ENCODE measurements around the gene LHFPL6.

The LHFPL6 gene

DNA sequence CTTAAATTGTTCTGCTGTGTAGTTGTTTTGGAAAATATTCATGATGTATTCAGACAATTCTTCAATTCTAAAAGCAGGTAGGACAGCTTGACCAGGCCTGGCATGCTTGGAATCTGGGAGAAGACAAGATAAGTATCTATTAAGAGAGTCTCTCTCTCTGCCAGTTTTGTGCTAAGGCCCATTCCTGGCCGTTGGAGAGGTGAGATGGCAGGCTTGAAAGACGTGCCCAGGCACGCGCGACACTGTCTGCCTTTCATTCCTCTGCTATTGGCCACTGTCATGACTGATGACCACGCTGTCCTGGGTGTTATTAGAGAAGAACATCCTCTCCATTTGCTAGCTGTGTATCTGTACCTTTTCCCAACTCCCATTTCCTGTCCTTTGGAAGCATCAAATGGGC, 90.3 kb downstream of the LHFPL6 start:
- DNase-seq (ENCODE audit: low spot score) = no peak

DNA sequence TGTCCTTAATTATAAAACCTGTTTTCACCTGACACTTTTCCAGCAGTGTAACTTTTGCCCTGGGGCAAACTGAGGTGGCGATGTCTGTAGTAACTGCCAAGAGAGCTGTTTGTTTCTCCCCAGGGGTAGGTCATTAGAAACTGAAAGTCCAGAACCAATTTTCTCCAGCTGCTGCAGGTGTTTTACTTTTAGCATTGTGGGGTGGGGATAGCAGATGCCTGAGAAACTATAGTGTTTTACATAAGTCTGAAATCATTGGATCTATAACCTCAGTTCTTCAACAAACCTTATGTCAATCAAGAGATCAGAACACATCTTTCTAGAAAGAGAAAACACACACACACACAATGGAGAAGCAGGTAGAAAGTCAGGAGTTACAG, 92.7 kb downstream of the LHFPL6 start:
- no peak for DNase-seq (ENCODE audit: low spot score)

DNA sequence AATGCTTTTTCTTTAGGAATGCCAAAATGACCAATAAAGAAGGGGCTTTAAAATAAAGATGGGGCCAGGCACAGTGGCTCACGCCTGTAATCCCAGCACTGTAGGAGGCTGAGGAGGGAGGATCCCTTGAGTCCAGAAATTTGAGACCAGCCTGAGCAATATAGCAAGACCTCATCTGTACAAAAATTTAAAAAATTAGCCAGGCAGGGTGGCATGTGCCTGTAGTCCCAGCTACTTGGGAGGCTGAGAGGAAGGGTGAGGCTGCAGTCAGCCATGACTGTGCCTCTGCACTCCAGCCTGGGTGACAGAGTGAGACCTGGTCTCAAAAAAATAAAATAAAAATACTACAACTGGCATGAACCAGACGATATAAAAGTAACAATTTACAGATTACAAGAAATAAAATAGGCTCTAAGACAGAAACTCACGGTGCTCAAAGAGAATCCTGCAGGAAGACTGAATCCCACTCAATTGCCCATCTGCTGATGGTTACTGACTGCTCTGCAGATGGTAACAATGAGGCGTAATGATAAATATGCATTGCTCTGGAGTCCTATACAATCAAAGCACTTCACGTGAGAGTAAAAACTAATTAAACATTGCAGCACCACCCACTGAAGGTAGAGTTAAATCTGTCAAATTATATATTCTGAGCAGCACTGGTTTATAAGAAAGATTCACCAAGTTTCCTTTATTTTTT, 93.2 kb downstream of the LHFPL6 start:
- no peak for DNase-seq (ENCODE audit: low spot score)

- no peak for DNase-seq (ENCODE audit: low spot score)
These were observed 96.2 kb downstream of the LHFPL6 start for GRCh38 chr13:39506559-39507390.

DNA sequence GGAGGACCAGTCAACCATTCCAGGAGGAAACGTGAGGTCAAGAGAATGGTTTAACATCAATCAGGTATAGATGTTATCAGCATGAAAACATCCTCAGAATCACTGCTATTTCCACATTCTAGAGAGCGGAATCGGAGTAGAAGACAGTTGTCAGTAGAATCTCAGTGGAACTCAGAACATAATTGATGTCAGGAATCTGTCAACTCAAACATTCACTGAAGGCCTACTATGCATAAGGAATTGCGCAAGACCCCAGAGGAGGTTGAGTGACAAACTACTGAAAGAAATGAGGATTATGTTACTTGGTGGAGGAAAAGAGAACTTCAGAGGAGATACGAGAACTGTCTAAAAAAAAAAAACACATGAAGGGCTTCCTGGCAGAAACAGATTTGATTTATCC, 97.8 kb downstream of the LHFPL6 start:
- no peak for DNase-seq (ENCODE audit: low spot score)

GRCh38 chr13:39503048-39503447, 99.9 kb downstream of the LHFPL6 start:
- DNase-seq (ENCODE audit: low spot score) = no peak

- no peak for DNase-seq (ENCODE audit: low spot score)
These were observed 101.2 kb downstream of the LHFPL6 start for GRCh38 chr13:39501702-39502324.

DNA sequence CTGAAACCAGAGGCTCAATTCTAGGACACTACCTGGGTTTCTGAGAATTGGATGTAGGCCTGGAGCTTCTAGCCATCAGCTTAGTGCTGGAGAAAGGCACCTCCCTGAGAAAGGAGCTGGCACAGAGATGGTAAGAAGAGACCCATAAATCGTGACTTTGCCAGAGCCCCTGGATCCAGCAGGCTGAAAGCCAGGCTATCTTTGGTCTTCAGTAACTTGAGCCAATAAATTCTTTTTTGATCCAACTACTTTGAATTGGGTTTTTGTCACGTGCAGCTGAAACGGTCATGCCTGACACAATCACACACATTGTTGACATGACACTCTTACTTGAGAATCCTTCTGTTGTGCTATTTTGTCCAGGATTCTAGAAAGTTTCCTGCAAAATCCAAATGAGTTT, 103.4 kb downstream of the LHFPL6 start:
- DNase-seq (ENCODE audit: low spot score) = no peak

GRCh38 chr13:39498471-39499114, 104.4 kb downstream of the LHFPL6 start:
- DNase-seq (ENCODE audit: low spot score) = no peak

GRCh38 chr13:39496506-39496905, 106.5 kb downstream of the LHFPL6 start:
- no peak for DNase-seq (ENCODE audit: low spot score)

GRCh38 chr13:39494633-39495032, 108.4 kb downstream of the LHFPL6 start:
- DNase-seq (ENCODE audit: low spot score) = no peak

- DNase-seq (ENCODE audit: low spot score) = no peak
These were observed 109.0 kb downstream of the LHFPL6 start for GRCh38 chr13:39494006-39494405.

DNA sequence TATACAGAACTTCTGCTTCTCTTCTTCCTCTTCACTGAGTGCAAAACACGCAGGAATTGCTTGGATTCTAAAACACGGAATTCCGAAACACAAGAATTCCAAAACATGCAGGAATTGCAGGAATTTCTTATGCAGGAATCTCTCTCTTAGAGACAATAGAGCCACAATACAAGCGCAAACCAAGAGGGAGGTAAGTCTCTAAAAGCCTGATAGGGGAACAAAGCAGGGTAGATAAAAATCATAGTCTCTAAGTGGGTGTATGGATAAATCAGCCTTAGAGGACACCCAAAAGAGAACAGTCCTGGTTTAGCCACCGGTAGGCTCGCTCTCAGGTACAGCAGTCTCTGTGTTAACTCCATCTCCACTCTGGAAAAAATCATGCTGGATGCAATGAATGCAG, 112.9 kb downstream of the LHFPL6 start:
- DNase-seq (ENCODE audit: low spot score) = no peak

GRCh38 chr13:39486758-39487157, 116.2 kb downstream of the LHFPL6 start:
- no peak for DNase-seq (ENCODE audit: low spot score)

DNA sequence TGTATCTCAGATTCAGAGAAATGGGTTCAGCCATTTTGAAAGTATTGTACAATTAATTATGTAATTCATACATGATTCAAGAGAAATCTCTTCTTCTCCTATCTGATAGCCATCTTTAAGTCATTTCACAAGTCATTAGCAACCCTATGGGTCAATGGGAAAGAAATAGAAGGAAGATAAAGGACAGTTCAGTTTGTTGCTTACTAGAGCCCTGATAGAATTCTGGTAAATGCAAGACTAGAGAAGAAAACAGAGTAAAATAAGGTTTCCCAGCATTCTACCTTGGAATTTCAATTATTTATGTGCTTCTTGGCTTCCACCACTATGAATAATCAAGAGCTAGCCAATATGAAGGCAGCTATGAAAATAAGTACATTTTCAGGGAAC, 117.7 kb downstream of the LHFPL6 start:
- DNase-seq (ENCODE audit: low spot score) = no peak

GRCh38 chr13:39484506-39485313, 118.3 kb downstream of the LHFPL6 start:
- no peak for DNase-seq (ENCODE audit: low spot score)

- no peak for DNase-seq (ENCODE audit: low spot score)
These were observed 119.7 kb downstream of the LHFPL6 start for GRCh38 chr13:39483326-39483725.

- DNase-seq (ENCODE audit: low spot score) = no peak
These were observed 121.5 kb downstream of the LHFPL6 start for GRCh38 chr13:39481491-39481890.

DNA sequence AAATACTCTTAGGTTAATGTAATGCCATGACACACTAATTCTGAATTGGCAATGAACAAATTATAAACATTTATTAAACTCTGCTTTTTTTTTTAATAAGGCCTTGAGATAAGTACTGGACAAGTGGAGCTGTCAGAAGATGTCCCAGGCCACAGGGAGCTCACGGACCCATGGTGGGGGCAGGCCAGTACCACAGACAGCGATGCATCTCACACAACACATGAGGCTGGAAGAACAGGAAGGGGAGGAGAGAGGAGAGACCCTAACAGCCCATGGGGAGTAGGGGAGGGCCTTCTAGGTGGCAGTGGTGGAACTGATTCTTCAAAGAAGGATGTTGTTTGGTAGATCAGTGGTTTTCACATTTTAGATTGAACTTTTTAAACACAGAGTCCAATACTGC, 128.4 kb downstream of the LHFPL6 start:
- DNase-seq (ENCODE audit: low spot score) = no peak

DNA sequence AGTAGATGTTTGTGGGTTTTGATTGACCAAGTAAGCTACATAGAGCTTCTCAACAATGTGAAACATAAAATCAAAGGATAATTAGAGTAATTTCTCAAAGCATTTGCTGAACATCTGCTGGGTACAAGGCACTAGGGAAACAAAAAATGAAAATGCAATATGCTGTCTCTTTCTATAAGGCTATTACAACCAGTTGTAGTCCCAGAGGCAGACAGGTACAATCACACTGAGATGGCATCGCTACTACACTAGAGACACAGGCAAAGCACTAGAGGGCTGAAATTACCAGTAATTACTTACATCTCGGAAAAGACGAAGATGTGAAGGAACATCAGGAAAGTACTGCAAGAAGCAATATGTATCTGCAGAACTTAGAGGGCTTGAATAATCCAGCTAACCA, 133.3 kb downstream of the LHFPL6 start:
- no peak for DNase-seq (ENCODE audit: low spot score)

GRCh38 chr13:39468306-39468705, 134.7 kb downstream of the LHFPL6 start:
- no peak for DNase-seq (ENCODE audit: low spot score)

DNA sequence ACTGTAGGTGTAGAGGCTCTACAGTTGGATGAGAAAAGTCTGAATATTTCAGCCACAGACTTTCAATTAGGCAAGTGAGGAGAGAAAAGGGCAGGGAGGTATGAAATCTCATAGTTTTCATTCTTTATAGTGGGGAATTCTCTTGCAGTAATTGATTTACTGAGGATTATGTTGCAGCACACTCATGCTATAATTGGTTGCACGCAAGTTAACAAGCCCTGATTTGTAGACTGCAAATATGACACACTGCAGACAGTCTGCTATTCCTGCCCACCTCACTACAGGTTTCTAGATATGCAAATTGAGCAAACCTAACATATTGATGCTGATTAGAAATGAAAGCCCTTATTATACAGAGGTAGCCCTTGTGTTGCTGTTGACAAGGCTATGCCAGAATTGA, 139.4 kb downstream of the LHFPL6 start:
- DNase-seq (ENCODE audit: low spot score) = no peak
